ENCODE results near the gene IYD.
"Not testable (repeated sequence)": the region's sequence is repeated elsewhere in the genome, so short reads cannot be mapped to it uniquely, and the experiment has no call there.

The IYD gene

GRCh38 chr6:150352321-150353296 is 16.2 kb upstream of the IYD start:
- no peak for DNase-seq

- DNase-seq = no peak
Measured at GRCh38 chr6:150353445-150353844, 15.4 kb upstream of the IYD start.

GRCh38 chr6:150354754-150355571 is 13.8 kb upstream of the IYD start:
- DNase-seq = no peak

GRCh38 chr6:150355932-150356331 is 12.9 kb upstream of the IYD start:
- no peak for DNase-seq

GRCh38 chr6:150361876-150362275 is 6.9 kb upstream of the IYD start:
- DNase-seq = no peak

- no peak for DNase-seq
Measured at GRCh38 chr6:150363733-150364132, 5.1 kb upstream of the IYD start.

- DNase-seq = no peak
Measured at GRCh38 chr6:150366118-150366778, 2.6 kb upstream of the IYD start.

GRCh38 chr6:150369408-150369807 is 596 bp downstream of the IYD start:
- DNase-seq = no peak

GRCh38 chr6:150370112-150370511 is 1.3 kb downstream of the IYD start:
- no peak for DNase-seq

- no peak for DNase-seq
Measured at GRCh38 chr6:150371356-150371755, 2.5 kb downstream of the IYD start.

- no peak for DNase-seq
Measured at GRCh38 chr6:150372051-150372450, 3.2 kb downstream of the IYD start.

- DNase-seq = no peak
Measured at GRCh38 chr6:150373260-150373701, 4.5 kb downstream of the IYD start.

- DNase-seq = not testable (repeated sequence)
Measured at GRCh38 chr6:150374346-150374745, 5.5 kb downstream of the IYD start.

GRCh38 chr6:150377211-150377781 is 8.5 kb downstream of the IYD start:
- DNase-seq = no peak

GRCh38 chr6:150380256-150380655 is 11.4 kb downstream of the IYD start:
- DNase-seq = no peak

- no peak for DNase-seq
Measured at GRCh38 chr6:150382171-150382570, 13.4 kb downstream of the IYD start.

- DNase-seq = no peak
Measured at GRCh38 chr6:150391414-150391813, 22.6 kb downstream of the IYD start.

GRCh38 chr6:150391890-150392289 is 23.1 kb downstream of the IYD start:
- DNase-seq = no peak

- DNase-seq = no peak
Measured at GRCh38 chr6:150392452-150393220, 23.8 kb downstream of the IYD start.

GRCh38 chr6:150394053-150394898 is 25.5 kb downstream of the IYD start:
- DNase-seq = no peak

GRCh38 chr6:150394899-150395295 is 26.1 kb downstream of the IYD start:
- no peak for DNase-seq
